ENCODE data around the gene IFITM5.
"Not testable (repeated sequence)": the region's sequence is repeated elsewhere in the genome, so short reads cannot be mapped to it uniquely, and the experiment has no call there.

The IFITM5 gene

DNA sequence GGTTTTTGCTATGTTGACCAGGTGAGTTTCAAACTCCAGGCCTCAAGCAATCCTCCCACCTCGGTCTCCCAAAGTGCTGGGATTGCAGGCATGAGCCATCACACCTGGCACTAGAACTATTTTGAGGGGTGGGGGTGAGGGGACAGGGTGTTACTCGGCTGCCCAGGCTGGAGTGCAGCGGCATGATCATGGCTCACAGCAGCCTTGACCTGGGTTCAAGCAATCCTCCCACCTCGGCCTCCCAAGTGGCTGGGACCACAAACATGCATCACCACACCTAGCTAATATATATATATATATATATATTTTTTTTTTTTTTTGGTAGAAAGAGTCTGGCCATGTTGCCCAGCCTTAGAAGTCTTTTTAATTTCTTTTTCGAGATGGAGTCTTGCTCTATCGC is 38.4 kb upstream of the IFITM5 start:
- H3K4me3 ChIP-seq (replicated peaks; ENCODE audit: low read depth, low read length) = no peak overlapping the region
- TF ChIP-seq, protein P1, sequence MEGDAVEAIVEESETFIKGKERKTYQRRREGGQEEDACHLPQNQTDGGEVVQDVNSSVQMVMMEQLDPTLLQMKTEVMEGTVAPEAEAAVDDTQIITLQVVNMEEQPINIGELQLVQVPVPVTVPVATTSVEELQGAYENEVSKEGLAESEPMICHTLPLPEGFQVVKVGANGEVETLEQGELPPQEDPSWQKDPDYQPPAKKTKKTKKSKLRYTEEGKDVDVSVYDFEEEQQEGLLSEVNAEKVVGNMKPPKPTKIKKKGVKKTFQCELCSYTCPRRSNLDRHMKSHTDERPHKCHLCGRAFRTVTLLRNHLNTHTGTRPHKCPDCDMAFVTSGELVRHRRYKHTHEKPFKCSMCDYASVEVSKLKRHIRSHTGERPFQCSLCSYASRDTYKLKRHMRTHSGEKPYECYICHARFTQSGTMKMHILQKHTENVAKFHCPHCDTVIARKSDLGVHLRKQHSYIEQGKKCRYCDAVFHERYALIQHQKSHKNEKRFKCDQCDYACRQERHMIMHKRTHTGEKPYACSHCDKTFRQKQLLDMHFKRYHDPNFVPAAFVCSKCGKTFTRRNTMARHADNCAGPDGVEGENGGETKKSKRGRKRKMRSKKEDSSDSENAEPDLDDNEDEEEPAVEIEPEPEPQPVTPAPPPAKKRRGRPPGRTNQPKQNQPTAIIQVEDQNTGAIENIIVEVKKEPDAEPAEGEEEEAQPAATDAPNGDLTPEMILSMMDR (IDR thresholded peaks at IDR 0.05; ENCODE audit: low read length, missing control alignments) = no peak
- no peak for DNase-seq (ENCODE audit: low read depth)

DNA sequence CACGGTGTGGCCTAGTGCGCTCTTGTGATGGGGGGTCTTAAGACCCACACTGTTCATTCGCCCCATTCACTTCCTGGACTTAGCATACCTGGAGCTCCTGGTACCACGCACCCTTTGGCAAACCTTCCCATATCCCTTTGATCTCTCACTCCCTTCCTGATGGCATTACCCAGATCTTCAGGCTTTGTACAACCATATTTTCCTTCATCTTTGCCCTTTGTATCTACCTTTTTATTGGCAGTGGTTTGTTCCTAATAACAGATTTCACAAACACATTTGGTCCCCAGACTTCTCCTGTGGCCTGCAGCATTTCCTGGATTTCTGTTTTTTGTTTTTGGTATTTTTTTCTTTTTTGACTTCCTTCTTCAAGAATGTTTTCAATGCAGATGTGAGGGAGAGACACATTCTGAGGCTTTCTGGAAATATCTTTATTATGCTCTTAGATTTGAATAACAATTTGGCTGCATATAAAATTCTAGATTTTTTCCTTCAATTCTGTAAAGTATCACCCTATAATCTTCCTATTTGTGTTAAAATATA is 37.4 kb upstream of the IFITM5 start:
- H3K4me3 ChIP-seq (replicated peaks; ENCODE audit: low read depth, low read length) = no peak overlapping the region
- DNase-seq (ENCODE audit: low read depth) = no peak
- TF ChIP-seq, protein P1 (IDR thresholded peaks at IDR 0.05; ENCODE audit: low read length, missing control alignments) = no peak

DNA sequence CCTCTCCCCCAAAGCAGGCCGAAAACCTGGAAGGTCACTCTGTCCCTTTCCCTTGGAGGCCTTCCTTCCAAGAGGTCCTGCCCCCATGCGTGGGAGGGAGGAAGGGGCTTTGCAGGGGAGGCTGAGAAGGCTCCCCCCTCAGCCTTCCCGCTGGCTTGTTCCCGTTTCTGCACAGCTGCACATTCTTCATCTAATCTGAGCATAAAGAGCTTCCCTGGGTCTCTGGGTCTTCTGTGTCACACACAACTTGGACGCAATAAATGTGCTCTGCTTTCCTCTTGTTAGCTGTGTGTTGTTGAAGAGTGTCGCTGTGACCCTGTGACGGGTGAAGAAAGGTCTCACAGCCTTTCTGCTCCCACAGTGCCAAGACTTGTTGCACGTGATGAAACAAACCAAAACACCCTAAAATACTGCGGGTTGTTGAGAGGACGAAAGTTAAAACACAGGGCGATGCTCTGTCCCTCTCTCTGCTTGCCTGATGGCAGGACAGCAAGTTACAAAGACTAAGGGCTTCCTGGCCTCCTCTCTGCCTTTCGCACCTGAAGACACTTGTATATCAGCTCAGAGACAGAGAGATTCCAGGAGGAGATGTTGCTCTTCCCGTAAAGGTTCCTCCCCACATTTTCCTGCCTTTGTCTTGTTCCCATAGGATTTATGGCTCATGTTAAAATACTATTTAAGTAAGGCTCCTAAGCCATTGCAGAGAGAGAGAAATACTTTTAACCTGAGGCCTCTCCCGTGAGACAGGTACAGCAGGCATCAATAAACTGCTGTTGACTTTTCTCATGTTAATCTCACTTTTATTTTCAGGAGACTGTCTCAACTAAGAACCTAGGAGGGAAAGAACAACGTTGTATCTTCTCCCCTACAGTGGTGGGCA is 36.7 kb upstream of the IFITM5 start:
- no peak overlapping the region for H3K4me3 ChIP-seq (replicated peaks; ENCODE audit: low read depth, low read length)
- TF ChIP-seq, protein P1 (IDR thresholded peaks at IDR 0.05; ENCODE audit: low read length, missing control alignments) = no peak
- peak; percentile 65 for DNase-seq (ENCODE audit: low read depth)

DNA sequence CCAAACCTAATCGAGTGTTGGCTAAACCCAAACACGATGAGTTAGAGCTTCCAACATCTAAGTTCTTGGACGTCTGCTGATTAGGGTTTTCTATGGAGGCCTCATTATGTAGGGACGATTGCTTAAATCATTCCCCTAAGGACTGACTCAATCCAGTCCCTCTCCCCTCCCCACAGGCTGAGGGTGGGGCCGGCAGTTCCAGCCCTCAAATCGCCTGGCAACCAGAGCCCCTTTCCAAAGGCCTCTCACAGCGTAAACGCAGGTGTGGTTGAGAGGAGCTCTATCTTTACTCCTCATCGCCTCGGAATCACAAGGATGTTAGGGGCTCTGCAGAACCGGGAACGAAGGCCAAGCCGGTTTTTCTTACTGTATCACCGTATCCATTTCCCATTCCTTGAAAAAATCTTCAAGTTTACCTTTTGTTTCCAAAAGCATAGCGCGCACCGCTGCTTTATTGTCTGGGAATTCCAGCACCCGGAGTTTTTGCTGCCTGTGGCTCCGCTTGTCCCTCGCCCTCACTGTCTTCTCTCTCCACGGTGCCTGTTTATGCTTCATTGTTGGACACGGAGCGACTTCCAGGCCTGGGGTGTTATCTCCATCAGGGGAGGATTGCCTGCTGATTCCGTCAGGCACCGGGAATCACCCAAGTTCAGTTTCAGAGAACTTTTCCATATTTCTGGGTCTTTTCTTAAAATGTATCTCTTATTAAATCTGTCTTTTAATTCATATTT is 35.1 kb upstream of the IFITM5 start:
- TF ChIP-seq, protein P1 (IDR thresholded peaks at IDR 0.05; ENCODE audit: low read length, missing control alignments) = no peak
- DNase-seq (ENCODE audit: low read depth) = peak; percentile 75
- no peak overlapping the region for H3K4me3 ChIP-seq (replicated peaks; ENCODE audit: low read depth, low read length)

DNA sequence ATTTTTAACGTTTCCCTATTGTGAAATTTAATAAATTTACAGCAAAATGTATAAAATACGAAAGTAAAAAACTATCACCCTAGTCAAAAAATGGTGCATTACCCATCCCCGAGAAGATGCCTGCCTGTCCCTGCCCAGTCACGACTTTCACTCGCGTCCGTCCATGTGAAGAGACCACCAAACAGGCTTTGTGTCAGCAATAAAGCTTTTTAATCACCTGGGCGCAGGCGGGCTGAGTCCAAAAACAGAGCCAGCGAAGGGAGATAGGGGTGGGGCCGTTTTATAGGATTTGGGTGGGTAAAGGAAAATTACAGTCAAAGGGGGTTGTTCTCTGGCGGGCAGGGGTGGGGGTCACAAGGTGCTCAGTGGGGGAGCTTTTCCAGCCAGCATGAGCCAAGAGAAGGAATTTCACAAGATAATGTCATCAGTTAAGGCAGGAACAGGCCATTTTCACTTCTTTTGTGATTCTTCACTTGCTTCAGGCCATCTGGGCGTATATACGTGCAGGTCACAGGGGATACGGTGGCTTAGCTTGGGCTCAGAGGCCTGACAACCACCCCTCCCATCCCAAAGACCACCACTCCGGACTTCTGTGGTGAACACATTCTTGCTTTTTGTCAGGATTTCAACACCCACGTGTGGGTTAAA is 34.4 kb upstream of the IFITM5 start:
- H3K4me3 ChIP-seq (replicated peaks; ENCODE audit: low read depth, low read length); DNase-seq (ENCODE audit: low read depth): not testable (repeated sequence)

DNA sequence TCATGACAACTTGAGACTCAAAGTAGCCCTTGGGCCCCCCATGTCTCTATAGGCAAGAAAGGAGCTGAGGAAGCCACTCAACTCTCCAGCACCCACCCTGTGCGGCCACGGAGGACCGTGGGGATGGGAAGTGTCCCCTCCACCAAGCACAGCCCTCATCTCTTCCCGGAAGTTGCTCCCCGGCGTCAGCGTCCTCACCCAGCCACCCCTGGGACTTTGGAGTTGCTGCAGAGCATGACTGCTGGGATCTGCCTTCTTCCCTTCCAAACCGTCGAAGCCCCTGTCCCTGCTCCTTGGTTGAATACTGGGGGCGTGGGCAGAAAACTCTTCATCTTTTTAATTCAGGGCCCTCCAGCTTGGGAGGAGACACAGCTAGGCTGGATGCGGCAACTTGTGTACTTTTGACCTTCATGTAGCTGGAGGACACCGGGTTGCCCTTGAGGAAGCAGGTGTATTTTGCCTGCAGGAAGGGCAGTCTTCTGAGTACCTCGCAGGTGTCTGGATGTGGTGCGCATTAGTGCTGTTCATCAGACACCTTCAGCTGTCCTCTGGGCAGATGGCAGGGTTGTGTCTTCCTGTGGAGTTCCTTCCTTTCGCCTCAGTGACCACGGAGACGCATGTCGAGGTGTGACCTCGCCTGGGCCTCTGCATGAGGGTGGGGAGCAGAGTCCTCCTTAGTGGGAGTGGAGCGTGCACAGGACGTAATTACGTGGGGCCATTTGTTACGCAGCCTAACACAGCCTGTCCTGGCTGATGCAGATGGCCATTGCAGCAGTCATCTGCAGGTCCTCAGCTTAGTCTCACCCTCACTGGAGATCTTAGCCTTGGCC is 33.5 kb upstream of the IFITM5 start:
- H3K4me3 ChIP-seq (replicated peaks; ENCODE audit: low read depth, low read length) = no peak overlapping the region
- no peak for DNase-seq (ENCODE audit: low read depth)
- TF ChIP-seq, protein P1 (IDR thresholded peaks at IDR 0.05; ENCODE audit: low read length, missing control alignments) = no peak
